SJCRH30 (cell line): ENCODE measurements around the gene TMEM40. TPM values are rescaled to one million over a fixed set of nuclear protein-coding genes. Genes with fewer than 3 reads are reported as not detected.
A peak's percentile ranks its signal among the peaks of the same experiment; 100 is the strongest.

ENCODE experiments used
- DNase-seq, 2 experiments: peaks; one replicate each; pipeline ENCODE4 v3.0.0-alpha.2; 2015 to 2020
- H3K27ac ChIP-seq: fragments of 250-450 bp; sonication (Bioruptor Pico); 2 replicates; pipeline ENCODE4 v1.5.1; 2020; ENCODE audit warnings: mild to moderate bottlenecking, moderate library complexity
- H3K27me3 ChIP-seq: fragments of 250-450 bp; sonication (Bioruptor Pico); 2 replicates; pipeline ENCODE4 v1.5.1; 2020; ENCODE audit warnings: mild to moderate bottlenecking, moderate library complexity
- H3K36me3 ChIP-seq: fragments of 250-450 bp; sonication (Bioruptor Pico); 2 replicates; pipeline ENCODE4 v1.5.1; 2020; ENCODE audit warnings: mild to moderate bottlenecking, moderate library complexity
- H3K4me1 ChIP-seq: fragments of 250-450 bp; sonication (Bioruptor Pico); 2 replicates; pipeline ENCODE4 v1.5.1; 2020; ENCODE audit warnings: mild to moderate bottlenecking, moderate library complexity
- H3K4me3 ChIP-seq: fragments of 250-450 bp; sonication (Bioruptor Pico); 2 replicates; pipeline ENCODE4 v1.5.1; 2020; ENCODE audit warnings: mild to moderate bottlenecking, moderate library complexity
- H3K9me3 ChIP-seq: fragments of 250-450 bp; sonication (Bioruptor Pico); replicated peaks from 2 replicates; pipeline ENCODE4 v1.5.1; 2020; ENCODE audit warnings: mild to moderate bottlenecking, moderate library complexity
- total RNA-seq: library from RNA; depleted of rRNA; stranded (reverse); fragments of >200 nt; shearing (Covaris generic); gene quantifications from 2 replicates; pipeline ENCODE4 v1.2.3, GENCODE V29; 2014; rRNA removed

TMEM40 gene, protein sequence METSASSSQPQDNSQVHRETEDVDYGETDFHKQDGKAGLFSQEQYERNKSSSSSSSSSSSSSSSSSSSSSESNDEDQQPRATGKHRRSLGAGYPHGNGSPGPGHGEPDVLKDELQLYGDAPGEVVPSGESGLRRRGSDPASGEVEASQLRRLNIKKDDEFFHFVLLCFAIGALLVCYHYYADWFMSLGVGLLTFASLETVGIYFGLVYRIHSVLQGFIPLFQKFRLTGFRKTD
- total RNA-seq: 0.10 TPM in 1 of 2 replicates, not detected in the other

DNA sequence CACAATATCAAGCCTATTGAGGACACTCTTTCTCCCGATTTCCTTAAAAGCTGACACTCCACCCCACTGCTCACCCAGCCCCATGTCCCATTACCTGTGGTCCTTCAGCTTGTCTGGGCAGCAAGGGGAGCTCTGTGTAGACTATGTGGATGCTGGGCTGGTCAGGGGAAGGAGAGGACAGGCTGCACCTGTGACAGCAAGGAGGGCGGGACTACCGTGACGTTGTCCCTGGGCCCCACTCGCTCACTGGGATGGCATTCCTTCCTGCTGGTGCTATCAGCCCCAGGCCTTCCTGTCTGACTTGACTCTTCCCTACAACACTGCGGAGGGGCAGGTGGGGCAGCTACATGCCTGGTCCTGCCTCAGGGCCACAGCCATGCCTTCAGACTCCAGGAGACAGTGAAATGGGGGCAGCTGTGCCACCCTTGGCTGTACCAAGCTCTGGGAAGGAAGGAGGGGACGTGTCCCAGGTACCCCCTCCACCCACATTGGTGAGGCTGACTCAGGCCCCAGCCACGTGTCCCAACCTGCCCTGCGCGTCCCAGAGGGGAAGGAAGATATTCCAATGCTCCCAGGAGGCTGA is at the start of gene TMEM40:
Gene TMEM40, minus strand, starts transcription at position 163 of the 583 bp plus-strand sequence. CDS start 9,427 bp downstream, outside the sequence.
- no peak within 1 kb of the TSS for H3K27ac ChIP-seq
- no peak within 1 kb of the TSS for H3K4me3 ChIP-seq
- no peaks in the 10 kb centered on the region for H3K27me3 ChIP-seq
- H3K4me1 ChIP-seq: peaks cover 29% of the 10 kb centered on the region
- H3K36me3 ChIP-seq: no peaks in the 10 kb centered on the region
- H3K9me3 ChIP-seq: no peaks in the 10 kb centered on the region
- DNase-seq: peak; percentile 39 to 47

DNA sequence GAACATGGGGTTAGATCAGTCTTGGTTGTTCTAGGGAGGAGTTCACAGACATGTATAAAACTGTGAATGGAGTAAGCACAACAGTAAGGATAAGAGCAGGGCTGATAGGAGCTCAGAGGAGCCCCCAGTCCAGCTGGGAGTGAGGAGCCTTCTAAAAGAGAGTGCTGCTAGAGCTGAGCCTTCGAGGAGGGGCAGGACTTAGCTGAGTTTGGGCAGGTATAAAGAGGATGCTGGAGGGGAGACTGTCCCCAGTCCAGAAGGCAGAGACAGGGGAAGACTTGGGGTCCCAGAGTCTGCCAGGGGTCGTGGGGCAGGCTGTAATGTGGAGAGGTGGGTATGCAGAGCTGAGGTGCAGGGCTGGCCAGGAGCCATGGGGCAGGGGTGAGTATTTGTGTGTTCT is 49.5 kb upstream of the TMEM40 start:
- DNase-seq: no peak
- Histone ChIP-seq H3K27ac (no peak overlapping the region), H3K36me3 (no peaks in the 10 kb centered on the region), H3K4me1 (no peaks in the 10 kb centered on the region), H3K9me3 (no peaks in the 10 kb centered on the region), H3K27me3 (no peaks in the 10 kb centered on the region), H3K4me3 (no peak overlapping the region)

DNA sequence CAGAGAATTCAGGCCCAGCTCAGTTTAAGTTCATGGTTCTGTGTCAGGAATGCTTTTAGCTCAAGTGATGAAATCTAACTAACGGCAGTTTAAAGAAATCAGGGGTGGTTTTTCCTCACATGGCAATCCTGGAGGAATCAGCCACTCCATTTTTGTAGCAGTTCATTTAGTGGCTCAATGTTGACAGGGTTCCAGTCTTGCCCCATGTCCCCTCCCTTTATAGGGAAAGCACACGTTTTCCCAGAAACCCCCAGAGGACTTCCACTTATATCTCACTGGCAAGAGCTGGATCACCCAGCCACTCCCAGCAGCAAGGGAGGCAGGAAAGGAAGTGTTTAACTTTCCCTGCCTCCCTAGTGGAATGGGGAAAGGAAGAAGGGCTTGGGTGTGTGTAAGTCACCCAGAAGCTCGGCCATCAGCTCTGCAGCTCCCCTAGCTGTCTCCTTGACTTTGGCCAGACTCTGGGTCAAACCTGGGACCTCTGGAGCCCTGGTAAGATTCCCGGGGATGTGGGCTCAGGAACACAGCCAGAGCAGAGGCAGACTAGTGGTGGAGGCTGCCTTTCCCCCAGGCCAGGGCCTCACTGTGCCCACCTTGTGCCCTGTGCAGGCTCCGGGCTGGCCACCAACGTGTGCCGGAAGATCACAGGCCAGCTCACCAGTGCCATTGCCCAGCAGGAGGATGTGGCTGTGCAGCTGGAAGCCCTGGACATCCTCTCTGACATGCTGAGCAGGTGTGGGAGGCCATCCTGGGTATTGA is 48.7 kb upstream of the TMEM40 start:
- H3K9me3 ChIP-seq: no peaks in the 10 kb centered on the region
- H3K27ac ChIP-seq: no peak overlapping the region
- no peaks in the 10 kb centered on the region for H3K4me1 ChIP-seq
- H3K36me3 ChIP-seq: no peaks in the 10 kb centered on the region
- no peak for DNase-seq
- no peak overlapping the region for H3K4me3 ChIP-seq
- no peaks in the 10 kb centered on the region for H3K27me3 ChIP-seq

DNA sequence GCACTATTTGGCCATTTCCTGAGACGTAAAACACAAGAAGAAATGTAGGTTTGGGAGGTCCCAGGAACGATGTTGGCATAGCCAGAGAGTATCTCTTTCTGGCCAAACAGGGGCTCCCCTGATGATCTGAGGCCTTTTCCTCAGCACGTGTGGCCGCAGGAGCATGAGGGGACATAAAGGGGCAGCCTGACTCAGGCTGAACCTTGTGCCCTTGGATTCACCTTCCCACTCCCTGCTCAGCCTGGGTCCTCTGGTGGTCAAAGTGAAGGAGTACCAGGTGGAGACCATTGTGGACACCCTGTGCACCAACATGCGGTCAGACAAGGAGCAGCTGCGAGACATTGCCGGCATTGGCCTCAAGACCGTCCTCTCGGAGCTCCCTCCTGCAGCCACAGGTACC is 48.0 kb upstream of the TMEM40 start:
- no peak overlapping the region for H3K4me3 ChIP-seq
- H3K36me3 ChIP-seq: no peaks in the 10 kb centered on the region
- no peak for DNase-seq
- H3K27me3 ChIP-seq: no peaks in the 10 kb centered on the region
- no peak overlapping the region for H3K27ac ChIP-seq
- no peaks in the 10 kb centered on the region for H3K9me3 ChIP-seq
- H3K4me1 ChIP-seq: no peaks in the 10 kb centered on the region

DNA sequence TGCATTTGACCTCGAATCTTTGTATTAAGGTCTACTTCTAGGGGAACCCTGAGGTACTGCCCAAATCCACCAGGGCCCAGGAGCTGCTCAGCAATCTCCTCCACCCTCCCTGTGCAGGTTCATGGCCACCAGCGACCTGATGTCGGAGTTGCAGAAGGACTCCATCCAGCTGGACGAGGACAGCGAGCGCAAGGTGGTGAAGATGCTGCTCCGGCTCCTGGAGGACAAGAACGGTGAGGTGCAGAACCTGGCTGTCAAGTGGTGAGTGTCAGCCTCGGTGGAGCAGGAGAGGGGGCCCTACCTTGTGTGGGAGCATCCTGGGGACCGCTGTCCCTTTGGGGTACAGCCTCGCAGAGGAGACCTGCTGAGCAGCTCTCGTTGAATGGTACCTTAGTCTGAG is 44.3 kb upstream of the TMEM40 start:
- Histone ChIP-seq H3K36me3 (no peaks in the 10 kb centered on the region), H3K27me3 (no peaks in the 10 kb centered on the region), H3K9me3 (no peaks in the 10 kb centered on the region), H3K4me3 (no peak overlapping the region), H3K27ac (no peak overlapping the region), H3K4me1 (no peaks in the 10 kb centered on the region)
- no peak for DNase-seq

DNA sequence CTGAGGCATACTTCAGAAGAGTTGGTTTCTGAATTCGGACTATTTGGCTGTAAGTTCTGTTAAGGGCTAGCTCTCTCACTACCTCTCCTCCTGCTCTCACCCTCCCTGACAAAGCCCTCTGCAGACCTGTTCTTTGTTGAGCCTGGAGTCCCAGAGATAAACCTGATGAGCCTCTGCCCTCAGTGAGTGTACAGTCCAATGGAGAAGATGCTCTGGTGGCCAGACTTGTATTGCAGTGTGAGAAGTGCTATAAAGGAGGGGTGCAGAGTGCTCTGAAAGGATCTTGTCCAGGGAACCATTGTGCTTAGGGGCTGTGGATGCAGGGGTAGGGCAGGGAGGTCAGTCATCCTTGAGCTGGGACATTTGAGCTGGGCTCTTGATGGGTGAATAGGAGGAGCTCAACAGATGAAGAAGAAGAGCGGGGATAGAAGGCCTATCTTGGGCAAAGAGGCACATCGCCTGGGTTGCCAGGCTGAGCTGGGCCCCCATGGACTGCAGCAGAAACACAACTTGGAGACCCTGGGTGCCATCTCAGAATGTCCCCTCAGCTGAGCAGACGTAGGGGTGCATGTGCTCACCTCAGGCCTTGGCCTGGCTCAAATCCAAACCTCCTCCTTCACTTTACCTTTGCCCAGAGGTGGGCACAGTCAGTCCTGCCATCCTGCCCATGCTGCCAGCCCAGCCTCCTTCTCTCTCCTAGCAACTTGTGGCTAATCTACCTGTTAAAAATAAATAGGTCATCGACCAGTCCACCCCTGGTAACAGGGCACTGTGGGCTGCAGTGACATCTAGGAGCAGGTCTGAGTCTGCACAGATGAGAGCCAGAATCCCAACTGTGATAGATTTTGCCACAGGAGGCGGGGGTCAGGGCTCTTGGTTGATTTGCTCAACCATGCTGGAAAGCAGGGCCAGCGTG is 40.7 kb upstream of the TMEM40 start:
- Histone ChIP-seq H3K27ac (no peak overlapping the region), H3K4me1 (no peaks in the 10 kb centered on the region), H3K36me3 (no peaks in the 10 kb centered on the region), H3K4me3 (no peak overlapping the region), H3K27me3 (no peaks in the 10 kb centered on the region), H3K9me3 (no peaks in the 10 kb centered on the region)
- DNase-seq: no peak

DNA sequence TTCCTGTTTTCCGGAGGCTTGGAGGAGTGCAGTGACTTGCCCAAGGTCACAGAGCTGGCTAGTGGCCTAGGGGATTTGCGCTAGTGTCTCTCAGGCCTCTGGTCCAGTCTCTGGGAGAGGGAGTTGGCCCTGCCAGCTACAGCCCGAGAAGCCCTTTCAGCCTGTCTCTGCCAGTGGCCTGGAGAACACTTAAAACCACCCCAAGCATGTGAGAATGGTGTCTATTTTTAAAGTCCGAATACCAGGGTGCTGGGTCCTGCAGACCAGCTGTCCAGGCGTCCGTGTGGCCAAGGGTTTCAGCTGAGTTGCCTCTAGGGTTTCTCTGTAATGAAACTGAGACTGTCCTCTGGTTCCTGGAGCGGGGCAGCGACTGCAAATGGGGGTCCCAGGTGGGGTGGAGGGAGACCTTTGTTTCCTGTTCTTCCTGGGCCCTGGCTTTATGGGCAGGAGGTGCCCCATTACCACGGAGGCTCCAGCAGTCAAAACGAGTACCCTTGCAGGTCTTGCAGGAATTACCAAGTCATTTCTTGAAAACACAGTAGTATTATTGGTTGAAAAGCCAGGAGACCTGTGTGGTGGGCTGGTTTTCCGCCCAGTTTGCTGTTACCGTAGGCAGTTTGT is 39.6 kb upstream of the TMEM40 start:
- Histone ChIP-seq H3K4me1 (no peaks in the 10 kb centered on the region), H3K4me3 (no peak overlapping the region), H3K9me3 (no peaks in the 10 kb centered on the region), H3K27me3 (no peaks in the 10 kb centered on the region), H3K36me3 (no peaks in the 10 kb centered on the region), H3K27ac (no peak overlapping the region)
- DNase-seq: no peak

DNA sequence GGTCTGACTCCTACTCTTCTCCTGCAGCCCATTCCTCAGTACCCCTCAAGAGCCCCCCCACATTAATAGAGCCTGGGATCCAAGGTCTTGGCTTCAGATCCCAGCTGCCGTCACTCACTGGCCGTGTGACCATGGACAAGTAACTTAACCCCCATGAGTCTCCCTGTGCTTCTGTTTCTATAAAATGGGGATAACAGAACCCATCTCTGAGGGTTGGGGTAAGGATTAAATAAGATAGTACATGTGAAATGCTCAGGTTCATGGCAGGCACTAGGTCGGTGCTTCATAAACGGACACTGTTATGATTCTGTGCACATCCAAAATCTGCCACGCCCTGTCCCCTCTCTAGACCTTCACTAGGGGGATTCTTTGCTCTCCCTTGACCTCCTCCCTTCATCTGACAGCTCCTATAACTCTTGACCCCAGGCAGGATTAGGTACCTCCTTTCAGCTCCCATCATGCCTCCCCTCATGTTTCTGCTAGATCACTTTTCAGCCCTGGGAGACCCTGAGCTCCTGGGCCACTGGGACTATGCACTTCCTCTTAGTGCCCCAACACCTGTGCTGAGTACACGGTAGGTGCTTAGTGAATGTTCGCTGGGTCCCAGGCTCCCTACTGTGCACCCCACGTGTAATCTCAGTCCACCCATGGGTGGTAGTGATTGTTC is 39.0 kb upstream of the TMEM40 start:
- no peak for DNase-seq
- Histone ChIP-seq H3K4me3 (no peak overlapping the region), H3K36me3 (no peaks in the 10 kb centered on the region), H3K27ac (no peak overlapping the region), H3K4me1 (no peaks in the 10 kb centered on the region), H3K9me3 (no peaks in the 10 kb centered on the region), H3K27me3 (no peaks in the 10 kb centered on the region)

DNA sequence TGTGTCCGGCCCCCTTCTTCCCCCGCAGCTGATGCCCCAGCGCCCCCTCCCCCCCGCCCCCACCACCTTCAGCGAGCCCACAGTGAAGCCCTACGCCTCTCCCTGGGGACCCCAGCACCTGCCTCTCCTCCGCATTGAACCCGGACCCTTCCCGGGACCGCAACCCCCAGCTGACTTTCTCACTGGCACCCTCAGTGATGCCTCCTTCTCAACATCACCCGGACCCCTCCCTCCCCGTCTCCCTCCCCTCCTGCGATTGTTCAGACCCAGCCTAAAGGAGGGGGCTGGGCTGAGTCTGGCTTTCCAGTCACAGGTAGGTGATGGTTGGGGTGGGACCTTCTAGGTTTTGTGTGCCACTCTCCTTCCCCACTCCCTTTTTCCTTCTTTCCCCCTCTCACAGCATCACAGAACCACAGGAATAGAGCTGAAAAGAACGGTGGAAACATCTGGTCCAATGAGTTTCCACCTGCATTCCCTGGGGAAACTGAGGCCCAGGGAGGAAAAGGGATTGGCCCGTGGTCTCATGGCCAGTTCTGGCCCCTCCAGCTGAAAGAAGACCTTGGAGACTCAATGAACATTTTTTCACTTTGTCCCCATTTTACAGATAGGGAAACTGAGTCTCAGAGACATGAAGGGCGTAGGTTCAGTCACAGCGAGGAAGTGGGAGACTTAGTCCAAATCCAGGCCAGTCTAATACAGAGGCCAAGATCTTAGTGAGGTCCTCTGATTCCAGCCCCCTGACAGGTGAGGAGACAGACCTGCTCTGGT is 38.2 kb upstream of the TMEM40 start:
- H3K4me3 ChIP-seq: peak overlapping the region; percentile 69
- no peak overlapping the region for H3K27ac ChIP-seq
- no peaks in the 10 kb centered on the region for H3K9me3 ChIP-seq
- H3K36me3 ChIP-seq: no peaks in the 10 kb centered on the region
- H3K27me3 ChIP-seq: no peaks in the 10 kb centered on the region
- no peaks in the 10 kb centered on the region for H3K4me1 ChIP-seq
- no peak for DNase-seq

DNA sequence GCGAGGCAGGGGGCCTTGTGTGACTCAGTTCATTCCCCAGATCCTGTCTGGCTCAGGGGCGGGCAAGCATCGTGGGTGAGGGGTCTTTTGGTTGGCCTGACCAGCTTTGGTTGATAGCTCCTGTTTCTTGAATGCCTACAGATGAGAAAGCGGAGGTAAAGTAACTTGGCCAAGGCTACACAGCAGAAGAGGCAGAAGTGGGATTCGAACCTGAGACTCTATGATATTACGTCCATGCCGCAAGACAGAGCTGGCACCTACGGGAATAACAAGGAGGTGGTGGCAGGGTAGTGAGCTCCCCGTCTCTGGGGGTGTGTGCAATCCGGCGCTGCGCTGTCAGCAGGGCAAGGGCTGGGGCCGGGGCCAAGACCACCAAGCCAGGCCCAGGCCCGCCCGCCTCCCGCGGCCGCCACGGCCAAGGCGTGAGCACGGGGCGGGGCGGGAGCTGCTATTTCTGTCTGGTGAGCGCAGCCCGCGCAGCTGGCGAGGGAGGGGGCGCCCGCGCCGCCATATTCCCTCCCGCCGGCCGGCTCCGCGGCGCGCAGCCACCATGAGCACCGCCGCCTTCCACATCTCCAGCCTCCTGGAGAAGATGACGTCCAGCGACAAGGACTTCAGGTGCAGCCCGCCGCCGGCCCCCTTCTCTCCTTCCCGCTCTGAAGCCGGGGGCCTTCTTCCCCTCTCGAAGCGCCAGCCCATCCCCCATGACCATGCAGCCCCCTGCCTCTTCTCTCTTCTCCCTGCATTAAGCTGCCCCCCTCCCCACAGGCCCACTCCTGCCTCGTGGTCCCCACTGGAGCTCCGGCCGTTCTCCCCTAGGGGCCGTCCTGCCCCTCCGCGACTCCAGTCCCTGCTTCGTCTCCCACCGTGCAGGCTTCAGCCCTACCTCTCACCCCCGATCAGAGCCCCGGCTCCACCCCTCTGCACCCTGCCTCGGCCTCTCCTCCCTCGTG is 37.4 kb upstream of the TMEM40 start, which contains the start of gene CAND2:
Gene CAND2, plus strand, starts transcription at position 510 of the 953 bp plus-strand sequence. Its CDS starts 41 bp downstream, at position 551.
- DNase-seq: peak; percentile 58 to 65
- H3K4me3 ChIP-seq: peak within 1 kb of the TSS; percentile 69
- H3K36me3 ChIP-seq: no peaks in the 10 kb centered on the region
- H3K4me1 ChIP-seq: no peaks in the 10 kb centered on the region
- no peaks in the 10 kb centered on the region for H3K9me3 ChIP-seq
- H3K27ac ChIP-seq: peak within 1 kb of the TSS; percentile 27; the same call in 1 of the 2 replicates
- H3K27me3 ChIP-seq: no peaks in the 10 kb centered on the region

DNA sequence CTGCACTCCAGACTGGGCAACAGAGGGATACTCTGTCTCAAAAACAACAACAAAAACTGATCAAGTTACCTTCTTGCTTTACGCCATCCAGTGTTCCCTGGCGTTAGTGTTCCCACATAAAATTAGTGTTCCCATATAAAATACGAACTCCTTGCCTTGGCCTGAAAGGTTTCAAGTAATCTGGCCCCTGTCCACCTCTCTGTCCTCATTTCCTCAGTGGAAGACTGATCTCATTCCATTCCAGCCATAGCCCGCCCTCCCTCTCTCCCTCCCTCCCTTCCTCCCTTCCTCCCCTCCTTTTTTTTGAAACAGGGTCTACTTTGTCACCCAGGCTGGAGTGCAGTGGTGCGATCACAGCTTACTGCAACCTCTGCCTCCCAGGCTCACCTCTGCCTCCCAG is 34.6 kb upstream of the TMEM40 start:
- Histone ChIP-seq H3K27me3 (no peaks in the 10 kb centered on the region), H3K27ac (no peak overlapping the region), H3K4me1 (no peaks in the 10 kb centered on the region), H3K9me3 (no peaks in the 10 kb centered on the region), H3K4me3 (no peak overlapping the region), H3K36me3 (no peaks in the 10 kb centered on the region)
- DNase-seq: no peak

DNA sequence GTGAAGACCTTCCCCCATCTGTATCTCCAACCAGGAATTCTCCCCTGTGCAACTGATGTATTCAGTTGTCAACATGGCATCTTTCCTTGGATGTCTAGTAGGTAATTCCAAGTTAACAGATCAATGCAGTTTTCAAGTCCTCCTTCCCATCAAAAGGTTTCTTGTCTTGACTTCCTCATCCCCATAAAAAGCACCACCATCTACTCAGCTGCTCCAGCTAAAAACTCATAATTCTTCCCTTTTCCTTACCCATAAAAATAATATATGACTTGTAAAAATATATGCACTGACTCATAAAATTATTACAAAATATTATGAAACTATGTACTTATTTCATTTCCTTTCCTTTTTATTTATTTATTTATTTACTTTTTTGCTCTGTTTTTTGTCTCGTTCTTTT is 32.4 kb upstream of the TMEM40 start:
- H3K4me3 ChIP-seq: no peak overlapping the region
- no peaks in the 10 kb centered on the region for H3K9me3 ChIP-seq
- no peak for DNase-seq
- H3K4me1 ChIP-seq: no peaks in the 10 kb centered on the region
- no peaks in the 10 kb centered on the region for H3K27me3 ChIP-seq
- no peak overlapping the region for H3K27ac ChIP-seq
- H3K36me3 ChIP-seq: no peaks in the 10 kb centered on the region
